Neural cell (in vitro differentiated cells): ENCODE data around the gene TMUB1.

Experiments
- CTCF ChIP-seq: fragments of 450-650 bp; IDR thresholded peaks from 2 replicates; pipeline ENCODE4 v1.5.1; 2014; ENCODE audit warnings: antibody characterized with exemption, mild to moderate bottlenecking, moderate library complexity; ENCODE audit not compliant: poor library complexity, severe bottlenecking
- EZH2 ChIP-seq: fragments of 200-600, 300-800 bp; shearing (Covaris generic), sonication (generic); IDR thresholded peaks from 2 replicates; pipeline ENCODE4 v1.6.1; 2014; ENCODE audit warnings: antibody characterized with exemption, low read length, borderline replicate concordance, mild to moderate bottlenecking; ENCODE audit not compliant: insufficient read depth, poor library complexity, severe bottlenecking
- POLR2AphosphoS5 ChIP-seq: IDR thresholded peaks from 2 replicates; pipeline ENCODE4 v1.6.1; 2012
- REST ChIP-seq: IDR thresholded peaks from 2 replicates; pipeline ENCODE4 v1.6.1; 2012; ENCODE audit warnings: borderline replicate concordance

DNA sequence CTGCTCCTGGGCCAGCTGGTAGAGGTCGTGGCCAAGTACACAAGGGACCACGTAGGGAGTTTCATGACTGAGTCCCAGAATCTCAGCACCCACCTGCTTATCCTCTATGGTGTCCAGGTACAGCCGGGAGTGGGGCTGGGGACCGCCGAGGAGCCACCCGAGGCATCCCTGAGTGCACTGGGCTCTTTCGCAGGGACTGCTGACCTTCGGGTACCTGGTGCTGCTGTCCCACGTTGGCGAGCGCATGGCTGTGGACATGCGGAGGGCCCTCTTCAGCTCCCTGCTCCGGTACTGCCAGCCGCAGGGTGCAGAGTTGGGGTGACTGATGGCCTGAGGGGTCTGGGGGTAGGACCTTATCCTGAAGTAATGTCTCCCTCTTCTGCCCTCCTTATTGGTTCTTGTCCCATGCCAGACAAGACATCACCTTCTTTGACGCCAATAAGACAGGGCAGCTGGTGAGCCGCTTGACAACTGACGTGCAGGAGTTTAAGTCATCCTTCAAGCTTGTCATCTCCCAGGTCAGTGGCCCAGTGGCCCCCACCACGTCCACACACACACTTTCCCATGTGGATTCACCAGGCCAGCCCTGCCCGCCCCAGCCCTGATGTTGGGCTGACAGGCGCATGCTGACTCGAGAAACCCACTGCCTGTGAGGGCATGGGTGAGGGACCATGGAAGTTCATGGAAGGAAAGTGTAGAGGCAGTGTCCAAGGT lies 48.8 kb downstream of the TMUB1 start:
- TF ChIP-seq CTCF (no peak), REST (no peak), EZH2 (no peak), POLR2AphosphoS5 (no peak)
